ENCODE measurements around the gene GPRIN2. TPM values are rescaled to one million over a fixed set of nuclear protein-coding genes. Genes with fewer than 3 reads are reported as not detected.
"Not testable (repeated sequence)": the region's sequence is repeated elsewhere in the genome, so short reads cannot be mapped to it uniquely, and the experiment has no call there.

Gene GPRIN2
- total RNA-seq, 4 donors from 2014 or later: 1.2 to 1.6 TPM; not detected in 2

DNA sequence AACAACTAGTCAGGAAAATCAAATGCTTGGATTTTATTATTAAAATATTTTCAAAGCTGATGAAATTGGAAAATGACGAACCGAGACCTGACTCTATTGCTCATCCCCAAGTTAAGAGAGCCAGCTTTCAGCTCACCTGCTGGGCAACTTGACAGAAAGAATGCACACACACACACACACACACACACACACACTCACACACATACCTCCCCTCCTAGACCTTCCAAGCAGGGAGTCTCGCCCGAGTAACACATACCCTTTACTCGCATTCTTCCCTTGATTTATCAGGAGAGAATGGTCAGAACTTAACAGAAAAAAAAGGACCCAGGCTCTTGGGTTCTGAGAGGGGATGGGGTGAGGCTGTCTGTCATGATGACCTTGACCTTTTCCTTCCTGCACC lies 19.1 kb downstream of the GPRIN2 start:
- no peak for ATAC-seq

DNA sequence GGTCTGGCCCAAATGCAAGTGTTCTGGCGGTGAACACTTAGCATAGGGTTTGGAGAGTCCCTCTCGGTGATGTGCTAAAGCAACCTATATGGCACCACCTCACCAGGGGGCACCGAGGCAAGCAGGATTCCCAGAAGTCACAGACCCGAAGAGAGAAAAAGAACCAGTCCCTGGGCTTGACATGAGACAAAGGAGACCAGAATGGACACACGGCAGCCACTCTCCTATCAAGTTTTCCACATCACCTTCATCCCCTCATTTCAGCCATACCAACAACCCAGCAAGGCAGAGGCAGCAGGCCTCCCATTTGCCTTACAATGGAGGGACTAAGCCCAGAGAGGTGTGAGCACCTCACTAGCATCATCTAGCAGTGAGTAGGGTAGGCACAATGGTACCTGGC lies 19.7 kb downstream of the GPRIN2 start:
- H3K27me3 ChIP-seq: peaks cover 11% of the 10 kb centered on the region
- no peak for ATAC-seq
- H3K9me3 ChIP-seq: no peaks in the 10 kb centered on the region
- no peak overlapping the region for H3K4me3 ChIP-seq
- H3K27ac ChIP-seq: no peak overlapping the region
- H3K36me3 ChIP-seq: no peaks in the 10 kb centered on the region
- peaks cover 0 to 37% (median 5%) of the 10 kb centered on the region in 3 donors for H3K4me1 ChIP-seq
- 92% methylated on average over 5 of the region's 5 CpGs; no CpG with 5 or more reads in 1 of the 2 donors for WGBS, 2 donors (ENCODE audit: low coverage in 1 of 2)
- TF ChIP-seq, protein P1, sequence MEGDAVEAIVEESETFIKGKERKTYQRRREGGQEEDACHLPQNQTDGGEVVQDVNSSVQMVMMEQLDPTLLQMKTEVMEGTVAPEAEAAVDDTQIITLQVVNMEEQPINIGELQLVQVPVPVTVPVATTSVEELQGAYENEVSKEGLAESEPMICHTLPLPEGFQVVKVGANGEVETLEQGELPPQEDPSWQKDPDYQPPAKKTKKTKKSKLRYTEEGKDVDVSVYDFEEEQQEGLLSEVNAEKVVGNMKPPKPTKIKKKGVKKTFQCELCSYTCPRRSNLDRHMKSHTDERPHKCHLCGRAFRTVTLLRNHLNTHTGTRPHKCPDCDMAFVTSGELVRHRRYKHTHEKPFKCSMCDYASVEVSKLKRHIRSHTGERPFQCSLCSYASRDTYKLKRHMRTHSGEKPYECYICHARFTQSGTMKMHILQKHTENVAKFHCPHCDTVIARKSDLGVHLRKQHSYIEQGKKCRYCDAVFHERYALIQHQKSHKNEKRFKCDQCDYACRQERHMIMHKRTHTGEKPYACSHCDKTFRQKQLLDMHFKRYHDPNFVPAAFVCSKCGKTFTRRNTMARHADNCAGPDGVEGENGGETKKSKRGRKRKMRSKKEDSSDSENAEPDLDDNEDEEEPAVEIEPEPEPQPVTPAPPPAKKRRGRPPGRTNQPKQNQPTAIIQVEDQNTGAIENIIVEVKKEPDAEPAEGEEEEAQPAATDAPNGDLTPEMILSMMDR (IDR thresholded peaks at IDR 0.05): no peak
- TF ChIP-seq POLR2A (IDR thresholded peaks at IDR 0.05) (no peak), EP300 (IDR thresholded peaks at IDR 0.05) (no peak), POLR2AphosphoS5 (IDR thresholded peaks at IDR 0.05) (no peak)

More for the DNA sequence above, 19.1 kb downstream of the GPRIN2 start:
- H3K36me3 ChIP-seq: no peaks in the 10 kb centered on the region
- peaks cover 0 to 38% (median 5%) of the 10 kb centered on the region in 3 donors for H3K4me1 ChIP-seq
- no peak overlapping the region for H3K27ac ChIP-seq
- H3K9me3 ChIP-seq: no peaks in the 10 kb centered on the region
- WGBS, 2 donors (ENCODE audit: low coverage in 1 of 2): 76 to 95% methylated on average over 2 to 5 of the region's 5 CpGs
- peaks cover 11% of the 10 kb centered on the region for H3K27me3 ChIP-seq
- no peak overlapping the region for H3K4me3 ChIP-seq
- TF ChIP-seq POLR2AphosphoS5 (IDR thresholded peaks at IDR 0.05) (no peak), EP300 (IDR thresholded peaks at IDR 0.05) (no peak), POLR2A (IDR thresholded peaks at IDR 0.05) (no peak)
- TF ChIP-seq, protein P1 (IDR thresholded peaks at IDR 0.05): no peak

DNA sequence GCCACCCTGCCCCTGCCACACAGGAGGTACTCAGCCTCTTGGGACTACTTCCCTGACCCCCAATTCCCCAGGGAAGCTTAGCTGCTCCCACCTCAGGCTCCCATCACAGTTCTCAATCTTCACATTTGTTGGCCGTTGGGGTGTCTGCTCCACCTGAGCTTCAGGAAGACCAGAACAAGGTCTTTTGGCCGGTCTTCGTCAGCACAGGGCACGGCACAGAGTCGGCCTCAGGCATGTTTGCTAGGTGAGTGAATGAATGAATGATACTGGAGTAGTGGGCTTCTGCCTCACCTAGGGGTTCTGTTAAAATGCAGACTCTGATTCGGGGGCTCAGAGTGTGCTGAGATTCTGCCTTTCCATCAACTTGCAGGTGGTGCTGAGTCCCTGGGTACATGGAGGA lies 20.3 kb downstream of the GPRIN2 start:
- peaks cover 0 to 31% (median 3%) of the 10 kb centered on the region in 3 donors for H3K4me1 ChIP-seq
- ATAC-seq: no peak
- H3K4me3 ChIP-seq: no peak overlapping the region
- no peak for TF ChIP-seq POLR2AphosphoS5 (IDR thresholded peaks at IDR 0.05)
- TF ChIP-seq POLR2A (IDR thresholded peaks at IDR 0.05): no peak
- WGBS, 2 donors (ENCODE audit: low coverage in 1 of 2): 89 to 93% methylated on average over 6 of the region's 6 CpGs
- no peaks in the 10 kb centered on the region for H3K9me3 ChIP-seq
- no peak overlapping the region for H3K27ac ChIP-seq
- H3K27me3 ChIP-seq: peaks cover 8% of the 10 kb centered on the region
- H3K36me3 ChIP-seq: no peaks in the 10 kb centered on the region

GRCh38 chr10:46534828-46535524 lies 21.5 kb downstream of the GPRIN2 start:
- no peak for TF ChIP-seq POLR2A (IDR thresholded peaks at IDR 0.05)
- no peak overlapping the region for H3K27ac ChIP-seq
- H3K36me3 ChIP-seq: no peaks in the 10 kb centered on the region
- peaks cover 4% of the 10 kb centered on the region for H3K27me3 ChIP-seq
- WGBS, 2 donors (ENCODE audit: low coverage in 1 of 2): 83 to 87% methylated on average over 6 of the region's 6 CpGs
- peaks cover 0 to 19% (median 0%) of the 10 kb centered on the region in 3 donors for H3K4me1 ChIP-seq
- no peak overlapping the region for H3K4me3 ChIP-seq
- ATAC-seq: no peak
- H3K9me3 ChIP-seq: no peaks in the 10 kb centered on the region

DNA sequence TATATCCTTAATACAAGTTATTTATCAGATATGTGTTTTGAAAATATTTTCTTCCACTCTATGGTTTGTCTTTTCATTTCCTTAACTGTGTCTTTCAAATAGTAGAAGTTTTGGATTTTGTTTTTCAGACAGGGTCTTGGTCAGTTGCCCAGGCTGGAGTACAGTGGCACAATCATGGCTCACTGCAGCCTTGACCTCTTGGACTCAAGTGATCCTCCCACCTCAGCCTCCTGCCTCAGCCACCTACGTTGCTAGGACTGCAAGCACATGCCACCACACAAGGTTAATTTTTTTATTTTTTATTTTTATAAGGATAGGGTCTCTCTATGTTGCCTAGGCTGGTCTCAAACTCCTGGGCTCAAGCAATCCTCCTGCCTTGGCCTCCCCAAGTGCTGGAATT lies 24.2 kb downstream of the GPRIN2 start:
- H3K4me1 ChIP-seq, H3K27ac ChIP-seq, ATAC-seq, H3K27me3 ChIP-seq, H3K36me3 ChIP-seq, H3K4me3 ChIP-seq, H3K9me3 ChIP-seq: not testable (repeated sequence)
- 75 to 78% methylated on average over 1 of the region's 1 CpG for WGBS, 2 donors (ENCODE audit: low coverage in 1 of 2)

- H3K27ac ChIP-seq: no peak overlapping the region
- no peak for TF ChIP-seq EP300 (IDR thresholded peaks at IDR 0.05)
- TF ChIP-seq, protein P1 (IDR thresholded peaks at IDR 0.05): no peak
- no peak for TF ChIP-seq POLR2A (IDR thresholded peaks at IDR 0.05)
- TF ChIP-seq POLR2AphosphoS5 (IDR thresholded peaks at IDR 0.05): no peak
- no peak for ATAC-seq
- H3K36me3 ChIP-seq: no peaks in the 10 kb centered on the region
- 80 to 88% methylated on average over 18 of the region's 18 CpGs for WGBS, 2 donors (ENCODE audit: low coverage in 1 of 2)
- H3K9me3 ChIP-seq: no peaks in the 10 kb centered on the region
- no peaks in the 10 kb centered on the region for H3K27me3 ChIP-seq
- H3K4me1 ChIP-seq: no peaks in the 10 kb centered on the region
- H3K4me3 ChIP-seq: no peak overlapping the region
Measured at GRCh38 chr10:46530249-46531186, 25.9 kb downstream of the GPRIN2 start.

GRCh38 chr10:46529742-46530141 lies 26.7 kb downstream of the GPRIN2 start:
- not testable (repeated sequence) for ATAC-seq, H3K36me3 ChIP-seq, H3K9me3 ChIP-seq, H3K4me1 ChIP-seq, H3K4me3 ChIP-seq, H3K27me3 ChIP-seq, H3K27ac ChIP-seq
- WGBS, 2 donors (ENCODE audit: low coverage in 1 of 2): 81 to 93% methylated on average over 6 to 7 of the region's 7 CpGs

All from gastroesophageal sphincter (tissue), 4 donors.